Hindlimb muscle (tissue), 1 donor: ENCODE results near the gene CSNK1G2. TPM values are rescaled to one million over a fixed set of nuclear protein-coding genes. Genes with fewer than 3 reads are reported as not detected.

ENCODE experiments used
- DNase-seq: peaks from one replicate; pipeline ENCODE4 v3.0.0-alpha.2; 2013
- polyA plus RNA-seq: library from polyadenylated mRNA; unstranded; fragments of 120-200 nt; gene quantifications from one replicate; pipeline ENCODE4 v1.2.1, GENCODE V29; 2013; ENCODE audit not compliant: insufficient read length

CSNK1G2 gene
- polyA plus RNA-seq, 1 donor, result 42.8 TPM

- no peak for DNase-seq
These were observed 81.3 kb downstream of the CSNK1G2 start for GRCh38 chr19:2022289-2022688.

DNA sequence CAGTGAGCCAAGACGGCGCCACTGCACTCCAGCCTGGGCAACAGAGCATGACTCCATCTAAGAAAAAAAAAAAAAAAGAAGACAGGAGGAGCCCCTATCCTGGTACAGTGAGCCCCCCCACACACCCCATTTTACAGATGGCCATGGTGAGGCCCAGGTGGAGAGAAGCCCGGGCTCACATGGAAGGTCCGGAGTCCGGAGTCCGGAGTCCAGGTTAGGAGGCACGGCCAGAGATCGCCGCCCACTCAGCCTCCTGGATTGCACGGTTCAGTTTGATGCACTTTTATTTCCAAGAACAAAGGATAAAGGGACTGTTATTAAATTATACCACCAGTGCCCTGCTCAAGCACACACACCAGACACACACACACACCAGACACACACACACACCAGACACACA, 85.8 kb downstream of the CSNK1G2 start:
- DNase-seq, result no peak

DNA sequence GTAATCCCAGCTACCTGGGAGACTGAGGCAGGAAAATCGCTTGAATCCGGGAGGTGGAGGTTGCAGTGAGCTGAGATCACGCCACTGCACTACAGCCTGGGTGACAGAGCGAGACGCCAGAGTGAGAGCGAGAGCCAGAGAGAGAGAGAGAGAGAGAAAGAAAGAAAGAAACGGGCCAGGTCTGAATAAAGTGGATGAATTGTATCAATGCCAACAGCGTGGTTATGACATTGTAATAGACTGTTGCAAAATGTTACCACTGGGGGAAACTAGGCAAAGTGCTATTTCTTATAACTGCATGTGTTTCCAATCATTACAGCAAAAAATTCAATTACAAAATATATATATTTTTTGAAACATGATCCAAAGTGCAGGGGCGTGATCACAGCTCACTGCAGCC, 86.4 kb downstream of the CSNK1G2 start:
- no peak for DNase-seq

Other genes with a start within 250 kb of the CSNK1G2 start
- not detected for gene ONECUT3, start 187.7 kb upstream of the CSNK1G2 start, polyA plus RNA-seq
- 1.1 TPM for gene ATP8B3, start 128.9 kb upstream of the CSNK1G2 start, polyA plus RNA-seq
- gene REXO1, start 92.7 kb upstream of the CSNK1G2 start, polyA plus RNA-seq, result 24.2 TPM
- 13.6 TPM for gene KLF16, start 77.6 kb upstream of the CSNK1G2 start, polyA plus RNA-seq
- 64.8 TPM for gene ABHD17A, start 55.7 kb upstream of the CSNK1G2 start, polyA plus RNA-seq
- gene ADAT3, start 35.8 kb upstream of the CSNK1G2 start, polyA plus RNA-seq, result 2.8 TPM
- gene SCAMP4, start 35.8 kb upstream of the CSNK1G2 start, polyA plus RNA-seq, result 32.5 TPM
- gene BTBD2, start 74.5 kb downstream of the CSNK1G2 start, polyA plus RNA-seq, result 83.9 TPM
- 116 TPM for gene MKNK2, start 110.1 kb downstream of the CSNK1G2 start, polyA plus RNA-seq
- gene MOB3A, start 155.2 kb downstream of the CSNK1G2 start, polyA plus RNA-seq, result 18.3 TPM
- gene IZUMO4, start 155.7 kb downstream of the CSNK1G2 start, polyA plus RNA-seq, result 2.9 TPM
- 66.5 TPM for gene AP3D1, start 210.4 kb downstream of the CSNK1G2 start, polyA plus RNA-seq
- gene DOT1L, start 222.8 kb downstream of the CSNK1G2 start, polyA plus RNA-seq, result 24.7 TPM